Peyer's patch (tissue), 4 donors: Measurements from ENCODE around the gene STK32C.

ENCODE experiments used
- CTCF ChIP-seq, 6 experiments: fragments of 450-650 bp in 4 of 6; fragments of 200-600 bp in 2 of 6; sonication (generic) in 1 of 6; IDR thresholded peaks; one replicate each; pipeline ENCODE4 v1.5.1; 2017 to 2019; ENCODE audit warnings: antibody characterized with exemption in 6 of 6, mild to moderate bottlenecking in 3 of 6, moderate library complexity in 1 of 6
- POLR2A ChIP-seq, 2 donors: fragments of 450-650 bp; IDR thresholded peaks; one replicate each; pipeline ENCODE4 v1.5.1; 2017; ENCODE audit warnings: antibody characterized with exemption in 2 of 2, mild to moderate bottlenecking in 2 of 2, moderate library complexity in 2 of 2

GRCh38 chr10:132179551-132180392, 128.0 kb downstream of the STK32C start:
- no peak for TF ChIP-seq CTCF (IDR thresholded peaks at IDR 0.05)
- no peak for TF ChIP-seq POLR2A (IDR thresholded peaks at IDR 0.05)
